H9 (cell line): ENCODE measurements around the gene ZNF451. TPM values are rescaled to one million over a fixed set of nuclear protein-coding genes. Genes with fewer than 3 reads are reported as not detected.

Experiments
- DNase-seq: peaks from one replicate; pipeline ENCODE4 v3.0.0-alpha.2; 2017
- H2AFZ ChIP-seq: one replicate; pipeline ENCODE4 v1.6.1; 2013; ENCODE audit warnings: mild to moderate bottlenecking, low read length, control low read depth, moderate library complexity
- H2AK5ac ChIP-seq: 2 replicates; pipeline ENCODE4 v1.6.1; 2013; ENCODE audit warnings: low read length, control low read depth, mixed read lengths; ENCODE audit not compliant: insufficient read length
- H2BK120ac ChIP-seq: one replicate; pipeline ENCODE4 v1.6.1; 2013; ENCODE audit warnings: low read depth, mild to moderate bottlenecking, low read length, control low read depth, inconsistent platforms; ENCODE audit not compliant: poor library complexity, severe bottlenecking
- H2BK12ac ChIP-seq: 2 replicates; pipeline ENCODE4 v1.6.1; 2013; ENCODE audit warnings: low read length, control low read depth, mixed read lengths, low read depth; ENCODE audit not compliant: insufficient read length
- H2BK15ac ChIP-seq: 2 replicates; pipeline ENCODE4 v1.6.1; 2013; ENCODE audit warnings: low read depth, low read length, control low read depth
- H2BK20ac ChIP-seq: one replicate; pipeline ENCODE4 v1.6.1; 2013; ENCODE audit warnings: low read depth, mild to moderate bottlenecking, low read length, control low read depth, inconsistent platforms; ENCODE audit not compliant: poor library complexity, severe bottlenecking
- H2BK5ac ChIP-seq: 2 replicates; pipeline ENCODE4 v1.6.1; 2013; ENCODE audit warnings: low read length, control low read depth, mixed read lengths; ENCODE audit not compliant: insufficient read length
- H3K14ac ChIP-seq: 2 replicates; pipeline ENCODE4 v1.6.1; 2013; ENCODE audit warnings: low read length, control low read depth; ENCODE audit not compliant: insufficient read depth
- H3K18ac ChIP-seq: 2 replicates; pipeline ENCODE4 v1.6.1; 2013; ENCODE audit warnings: low read depth, mild to moderate bottlenecking, mixed read lengths, low read length, control low read depth; ENCODE audit not compliant: insufficient read length
- H3K23ac ChIP-seq: 2 replicates; pipeline ENCODE4 v1.6.1; 2013; ENCODE audit warnings: low read length, control low read depth, mixed read lengths, low read depth; ENCODE audit not compliant: insufficient read length
- H3K23me2 ChIP-seq: 2 replicates; pipeline ENCODE4 v1.6.1; 2013; ENCODE audit warnings: low read depth, mild to moderate bottlenecking, mixed read lengths, low read length, control low read depth; ENCODE audit not compliant: insufficient read length, poor library complexity, severe bottlenecking
- H3K27ac ChIP-seq: 2 replicates; pipeline ENCODE4 v1.5.1; 2013; ENCODE audit warnings: low read length, control low read depth, mixed read lengths, low read depth; ENCODE audit not compliant: insufficient read length
- H3K27me3 ChIP-seq: 2 replicates; pipeline ENCODE4 v1.6.1; 2013; ENCODE audit warnings: low read length, control low read depth, inconsistent platforms; ENCODE audit not compliant: insufficient read depth
- H3K4ac ChIP-seq: 2 replicates; pipeline ENCODE4 v1.6.1; 2013; ENCODE audit warnings: low read depth, mild to moderate bottlenecking, control low read depth, inconsistent platforms, low read length, moderate library complexity
- H3K4me1 ChIP-seq: 2 replicates; pipeline ENCODE4 v1.6.1; 2013; ENCODE audit warnings: low read length, control low read depth, inconsistent platforms; ENCODE audit not compliant: insufficient read depth
- H3K4me2 ChIP-seq: 2 replicates; pipeline ENCODE4 v1.6.1; 2013; ENCODE audit warnings: low read length, control low read depth, mixed read lengths; ENCODE audit not compliant: insufficient read length, insufficient read depth
- H3K56ac ChIP-seq: 2 replicates; pipeline ENCODE4 v1.6.1; 2013; ENCODE audit warnings: low read depth, mild to moderate bottlenecking, mixed read lengths, low read length, control low read depth; ENCODE audit not compliant: insufficient read length
- H3K79me1 ChIP-seq: 2 replicates; pipeline ENCODE4 v1.6.1; 2013; ENCODE audit warnings: low read depth, mild to moderate bottlenecking, moderate library complexity, low read length, control low read depth, inconsistent platforms; ENCODE audit not compliant: insufficient read depth, poor library complexity, severe bottlenecking
- H3K79me2 ChIP-seq: 2 replicates; pipeline ENCODE4 v1.6.1; 2013; ENCODE audit warnings: low read length, control low read depth, inconsistent platforms; ENCODE audit not compliant: insufficient read depth
- H3K9ac ChIP-seq: 2 replicates; pipeline ENCODE4 v1.6.1; 2013; ENCODE audit warnings: low read length, control low read depth, mixed read lengths; ENCODE audit not compliant: insufficient read length; ENCODE audit errors: extremely low read depth
- H3K9me3 ChIP-seq: one replicate; pipeline ENCODE4 v1.6.1; 2013; ENCODE audit warnings: low read depth, low read length, inconsistent platforms; ENCODE audit not compliant: control insufficient read depth
- H3T11ph ChIP-seq: one replicate; pipeline ENCODE4 v1.6.1; 2013; ENCODE audit warnings: mild to moderate bottlenecking, low read length, control low read depth, inconsistent platforms
- H4K20me1 ChIP-seq: one replicate; pipeline ENCODE4 v1.6.1; 2013; ENCODE audit not compliant: control insufficient read depth, insufficient read length, insufficient read depth
- H4K5ac ChIP-seq: 2 replicates; pipeline ENCODE4 v1.6.1; 2013; ENCODE audit warnings: low read depth, mild to moderate bottlenecking, mixed read lengths, low read length, control low read depth; ENCODE audit not compliant: insufficient read length
- H4K8ac ChIP-seq: replicated peaks from 2 replicates; pipeline ENCODE4 v1.6.1; 2013; ENCODE audit warnings: low read length, control low read depth, mixed read lengths, low read depth; ENCODE audit not compliant: insufficient read length
- H4K91ac ChIP-seq: 2 replicates; pipeline ENCODE4 v1.6.1; 2013; ENCODE audit warnings: low read depth, mild to moderate bottlenecking, moderate library complexity, mixed read lengths, low read length, control low read depth; ENCODE audit not compliant: insufficient read length
- H3K27ac Mint-ChIP-seq, 3 experiments: 2 replicates in 2 of 3; 3 replicates in 1 of 3; pipeline ENCODE4 v1.8.0; 2020 to 2021; ENCODE audit warnings: mixed read lengths in 3 of 3, mild to moderate bottlenecking in 1 of 3, moderate library complexity in 1 of 3
- H3K27me3 Mint-ChIP-seq: 2 replicates; pipeline ENCODE4 v1.8.0; 2021; ENCODE audit warnings: low read depth, mild to moderate bottlenecking, moderate library complexity, mixed read lengths
- H3K36me3 Mint-ChIP-seq, 3 experiments: 2 replicates in 2 of 3; 3 replicates in 1 of 3; pipeline ENCODE4 v1.8.0; 2020 to 2021; ENCODE audit warnings: low read depth in 3 of 3, mixed read lengths in 3 of 3; ENCODE audit not compliant: insufficient read depth in 1 of 3
- H3K4me1 Mint-ChIP-seq, 2 experiments: 2 replicates each; pipeline ENCODE4 v1.8.0; 2020; ENCODE audit warnings: mixed read lengths in 2 of 2
- H3K4me3 Mint-ChIP-seq, 2 experiments: 2 replicates in 1 of 2; 3 replicates in 1 of 2; pipeline ENCODE4 v1.8.0; 2020 to 2021; ENCODE audit warnings: mild to moderate bottlenecking in 2 of 2, mixed read lengths in 2 of 2, moderate library complexity in 1 of 2
- H3K9me3 Mint-ChIP-seq, 2 experiments: 2 replicates in 1 of 2; 3 replicates in 1 of 2; pipeline ENCODE4 v1.8.0; 2020; ENCODE audit warnings: mild to moderate bottlenecking in 2 of 2, mixed read lengths in 2 of 2, moderate library complexity in 1 of 2
- CTCF ChIP-seq: fragments of 200-600 bp; sonication (generic); conservative IDR thresholded peaks from 3 replicates; pipeline ENCODE4 v1.8.0; 2021; ENCODE audit warnings: antibody characterized with exemption, mild to moderate bottlenecking
- WGBS: extraction: QIAGEN DNeasy Blood & Tissue Kit; methylation state at CpG from one replicate; pipeline ENCODE4 v1.1.7; 2013; ENCODE audit warnings: missing lambda C conversion rate, low lambda C conversion rate, mixed read lengths; ENCODE audit not compliant: insufficient read length; ENCODE audit errors: extremely low coverage; 5-methylcytosine and 5-hydroxymethylcytosine counted together
- total RNA-seq: library from RNA; stranded (reverse); gene quantifications from 2 replicates; pipeline ENCODE4 v1.2.1, GENCODE V29; 2021

The ZNF451 gene
- total RNA-seq, 1 experiment from 2014 or later: 71.2 TPM

DNA sequence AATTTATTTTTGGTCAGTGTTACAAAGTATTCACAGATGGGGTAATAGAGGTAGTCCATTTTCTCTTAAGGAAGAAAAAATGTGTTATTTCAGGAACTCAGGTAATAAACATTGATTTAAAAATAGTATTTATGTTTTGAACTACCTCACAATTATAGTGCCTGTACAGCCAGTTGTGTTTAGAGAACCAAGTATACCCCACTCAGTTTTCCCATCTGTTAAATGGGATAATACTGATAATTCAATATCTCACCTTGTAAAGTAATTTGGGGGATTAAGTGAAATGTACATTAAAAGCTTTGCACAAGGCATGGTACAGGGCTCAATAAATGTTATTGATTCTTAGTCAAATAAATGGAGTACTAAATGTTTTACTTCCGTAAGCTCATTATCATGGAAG lies 4.7 kb downstream of the ZNF451 start:
- no peak for TF ChIP-seq CTCF
- no peak for DNase-seq
- no peaks in the 10 kb centered on the region for H4K20me1 ChIP-seq

More for the DNA sequence above, 4.7 kb downstream of the ZNF451 start:
- no peak overlapping the region for H4K91ac ChIP-seq
- Mint-ChIP-seq H3K27ac (no peak overlapping the region), H3K9me3 (no peaks in the 10 kb centered on the region), H3K4me1 (peaks cover 20 to 21% of the 10 kb centered on the region in 2 experiments), H3K36me3 (peaks cover 19 to 48% (median 47%) of the 10 kb centered on the region in 3 experiments; a peak in 6 of 7 replicates), H3K27me3 (no peaks in the 10 kb centered on the region), H3K4me3 (no peak overlapping the region)
- no peak overlapping the region for H2BK5ac ChIP-seq
- H3K27me3 ChIP-seq: no peaks in the 10 kb centered on the region
- no peak overlapping the region for H2AK5ac ChIP-seq
- H3K18ac ChIP-seq: no peak overlapping the region
- no peak overlapping the region for H2BK20ac ChIP-seq
- H4K8ac ChIP-seq: no peak overlapping the region
- no peak overlapping the region for H2BK120ac ChIP-seq
- no CpG with 5 or more reads among the region's 1 CpG for WGBS
- H3T11ph ChIP-seq: no peak overlapping the region
- H3K9me3 ChIP-seq: no peaks in the 10 kb centered on the region
- H3K23ac ChIP-seq: no peak overlapping the region
- no peak overlapping the region for H2AFZ ChIP-seq
- no peaks in the 10 kb centered on the region for H3K79me1 ChIP-seq
- H3K23me2 ChIP-seq: peaks cover under 1% of the 10 kb centered on the region
- no peak overlapping the region for H4K5ac ChIP-seq
- H3K27ac ChIP-seq: no peak overlapping the region
- no peak overlapping the region for H3K9ac ChIP-seq
- H3K4me1 ChIP-seq: no peaks in the 10 kb centered on the region
- no peak overlapping the region for H3K14ac ChIP-seq
- H2BK15ac ChIP-seq: no peak overlapping the region
- H3K4ac ChIP-seq: no peak overlapping the region
- H3K56ac ChIP-seq: no peak overlapping the region
- H3K4me2 ChIP-seq: no peak overlapping the region
- no peak overlapping the region for H2BK12ac ChIP-seq
- peaks cover 4% of the 10 kb centered on the region; the same call in 1 of the 2 replicates for H3K79me2 ChIP-seq
